Mesothelial cell of epicardium (in vitro differentiated cells): ENCODE measurements around the gene QSOX1. TPM values are rescaled to one million over a fixed set of nuclear protein-coding genes. Genes with fewer than 3 reads are reported as not detected.

ENCODE experiments used
- DNase-seq, 2 experiments: peaks; one replicate each; pipeline ENCODE4 v3.0.0; 2021; ENCODE audit warnings: low spot score in 2 of 2; ENCODE audit not compliant: unreplicated experiment in 2 of 2
- H3K27ac Mint-ChIP-seq: 2 replicates; pipeline ENCODE4 v1.8.0; 2021; ENCODE audit warnings: mixed read lengths
- H3K27me3 Mint-ChIP-seq: 2 replicates; pipeline ENCODE4 v1.8.0; 2021; ENCODE audit warnings: low read depth, mixed read lengths
- H3K36me3 Mint-ChIP-seq: 2 replicates; pipeline ENCODE4 v1.8.0; 2021; ENCODE audit warnings: mixed read lengths
- H3K4me1 Mint-ChIP-seq: 2 replicates; pipeline ENCODE4 v1.8.0; 2021; ENCODE audit warnings: mixed read lengths
- H3K4me3 Mint-ChIP-seq: 2 replicates; pipeline ENCODE4 v1.8.0; 2021; ENCODE audit warnings: mild to moderate bottlenecking, moderate library complexity, mixed read lengths
- H3K9me3 Mint-ChIP-seq: 2 replicates; pipeline ENCODE4 v1.8.0; 2021; ENCODE audit warnings: mixed read lengths
- CTCF ChIP-seq: fragments of 200-600 bp; sonication (generic); IDR thresholded peaks from one replicate; pipeline ENCODE4 v1.5.0; 2021; ENCODE audit warnings: antibody characterized with exemption; ENCODE audit not compliant: unreplicated experiment
- total RNA-seq: library from RNA; stranded (reverse); gene quantifications from 3 replicates; pipeline ENCODE4 v1.2.1, GENCODE V29; 2021

QSOX1 gene
- total RNA-seq, 1 donor from 2014 or later, result 70.6 TPM

DNA sequence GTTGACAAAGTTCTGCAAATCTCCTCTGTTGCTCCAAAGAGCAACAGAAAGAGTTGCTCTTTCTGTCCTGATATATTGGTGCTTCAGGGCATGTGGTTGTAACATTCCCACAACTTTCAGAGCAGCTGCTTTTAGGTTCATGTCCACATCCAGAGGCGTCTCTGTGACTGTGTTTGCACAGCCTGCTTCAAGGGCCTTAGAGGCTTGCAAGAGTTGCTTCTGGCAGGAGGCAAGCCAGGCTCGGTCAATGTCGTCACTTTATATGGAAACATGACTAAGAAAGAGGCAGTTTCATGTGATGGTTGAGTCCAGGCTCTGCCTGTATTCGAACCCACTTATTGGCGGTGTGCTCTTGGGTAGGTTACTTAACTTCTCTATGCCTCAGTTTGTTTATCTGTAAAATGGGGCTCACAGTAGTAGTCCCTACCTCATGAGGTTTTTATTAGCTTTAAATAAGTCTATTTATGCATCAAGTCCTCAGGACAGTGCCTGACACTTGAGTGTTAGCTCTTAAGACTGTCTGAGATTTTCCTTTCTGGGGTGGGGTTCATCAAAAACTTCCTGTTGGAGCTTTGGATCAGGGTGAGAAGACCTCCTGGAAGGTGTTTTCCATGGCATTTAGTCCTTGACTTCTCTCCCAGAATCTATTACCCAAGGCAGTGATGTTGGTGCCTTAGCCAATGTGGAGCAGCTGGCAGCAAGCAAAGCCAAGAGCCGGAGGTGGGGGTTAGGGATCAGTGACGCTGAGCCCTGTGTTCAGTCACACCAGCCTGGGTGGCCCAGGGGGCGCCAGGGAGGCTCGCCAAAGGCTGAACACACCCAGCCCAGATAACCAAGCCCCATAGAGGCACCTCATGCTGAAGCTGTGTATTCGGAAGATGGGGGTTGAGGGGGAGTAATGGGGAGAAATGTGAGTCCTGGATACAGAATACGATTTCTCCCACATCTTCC lies 94.3 kb downstream of the QSOX1 start:
- H3K27ac Mint-ChIP-seq, result no peak overlapping the region
- TF ChIP-seq CTCF, result no peak
- H3K27me3 Mint-ChIP-seq, result peaks cover 36% of the 10 kb centered on the region
- H3K4me1 Mint-ChIP-seq, result no peaks in the 10 kb centered on the region
- no peak overlapping the region for H3K4me3 Mint-ChIP-seq
- H3K36me3 Mint-ChIP-seq, result no peaks in the 10 kb centered on the region
- H3K9me3 Mint-ChIP-seq, result no peaks in the 10 kb centered on the region
- no peak for DNase-seq

DNA sequence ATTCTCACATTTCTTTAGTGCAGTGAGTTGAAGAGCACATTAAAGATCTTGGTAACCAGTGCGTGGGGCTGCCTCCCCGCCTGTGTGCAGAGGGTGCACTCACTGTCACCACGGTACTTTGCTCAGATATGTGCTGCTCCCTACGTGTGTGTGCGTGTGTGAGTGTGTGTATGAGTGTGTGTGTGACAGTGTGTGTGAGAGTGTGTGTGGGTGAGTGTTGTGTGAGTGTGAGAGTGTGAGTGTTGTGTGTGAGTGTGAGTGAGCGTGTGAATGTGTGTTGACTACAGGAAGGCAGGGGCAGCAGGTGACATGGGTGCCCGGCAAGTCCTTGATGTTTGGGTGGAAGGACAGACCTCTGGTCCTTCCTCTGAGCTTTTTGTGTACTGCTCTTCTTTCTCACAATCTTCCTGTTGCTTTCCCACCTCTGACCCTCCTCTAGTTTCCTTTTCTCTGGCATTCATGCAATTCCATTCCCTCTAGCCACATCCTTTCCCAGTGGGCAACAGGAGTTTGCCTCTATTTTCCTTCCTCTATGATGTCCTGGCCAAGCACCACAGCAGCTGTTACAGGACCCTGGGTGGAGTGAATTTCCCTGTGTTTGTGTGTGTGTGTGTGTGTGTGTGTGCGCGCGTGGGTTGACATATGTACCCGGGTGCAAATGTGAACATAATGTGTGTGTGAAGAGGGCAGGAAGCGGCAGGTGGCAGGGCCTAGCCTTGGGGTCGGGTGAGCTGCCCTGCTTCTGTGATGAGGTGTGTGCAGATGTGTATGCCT lies 95.2 kb downstream of the QSOX1 start:
- H3K27me3 Mint-ChIP-seq, result peaks cover 30% of the 10 kb centered on the region
- H3K9me3 Mint-ChIP-seq, result no peaks in the 10 kb centered on the region
- no peak overlapping the region for H3K4me3 Mint-ChIP-seq
- no peak for DNase-seq
- H3K36me3 Mint-ChIP-seq, result no peaks in the 10 kb centered on the region
- no peak for TF ChIP-seq CTCF
- H3K4me1 Mint-ChIP-seq, result no peaks in the 10 kb centered on the region
- no peak overlapping the region for H3K27ac Mint-ChIP-seq

GRCh38 chr1:180250499-180250770 lies 95.8 kb downstream of the QSOX1 start:
- H3K27me3 Mint-ChIP-seq, result peaks cover 26% of the 10 kb centered on the region
- H3K4me1 Mint-ChIP-seq, result no peaks in the 10 kb centered on the region
- DNase-seq, result no peak
- no peak for TF ChIP-seq CTCF
- no peaks in the 10 kb centered on the region for H3K9me3 Mint-ChIP-seq
- H3K4me3 Mint-ChIP-seq, result no peak overlapping the region
- no peaks in the 10 kb centered on the region for H3K36me3 Mint-ChIP-seq
- no peak overlapping the region for H3K27ac Mint-ChIP-seq

- Mint-ChIP-seq H3K27ac (no peak overlapping the region), H3K9me3 (no peaks in the 10 kb centered on the region), H3K4me3 (no peak overlapping the region), H3K4me1 (no peaks in the 10 kb centered on the region), H3K36me3 (no peaks in the 10 kb centered on the region), H3K27me3 (peaks cover 25% of the 10 kb centered on the region)
- DNase-seq, result no peak
- TF ChIP-seq CTCF, result no peak
These were observed 96.3 kb downstream of the QSOX1 start for GRCh38 chr1:180250883-180251509.

- Mint-ChIP-seq H3K4me3 (no peak overlapping the region), H3K27me3 (peaks cover 29% of the 10 kb centered on the region), H3K9me3 (no peaks in the 10 kb centered on the region), H3K4me1 (no peaks in the 10 kb centered on the region), H3K27ac (no peak overlapping the region), H3K36me3 (no peaks in the 10 kb centered on the region)
- TF ChIP-seq CTCF, result no peak
- no peak for DNase-seq
These were observed 97.0 kb downstream of the QSOX1 start for GRCh38 chr1:180251526-180252305.
